BJ (cell line): ENCODE data around the gene GTF2H1. TPM values are rescaled to one million over a fixed set of nuclear protein-coding genes. Genes with fewer than 3 reads are reported as not detected.

Source experiments
- CTCF ChIA-PET: fragments of 350-600 bp; formaldehyde crosslinking; extraction: SDS; loops from one replicate; lab custom pipeline; 2021; ENCODE audit warnings: antibody characterized with exemption, inconsistent platforms; lab: Yijun Ruan, JAX
- POLR2A ChIA-PET: fragments of 300-600 bp; sonication (Branson Sonifier 250); formaldehyde crosslinking; extraction: SDS; loops from one replicate; lab custom pipeline; 2021; ENCODE audit warnings: antibody characterized with exemption; lab: Charles Lee
- DNase-seq: peaks from one replicate; pipeline ENCODE4 v3.0.0-alpha.2; 2011; ENCODE audit warnings: low read depth
- H3K27me3 ChIP-seq: 2 replicates; pipeline ENCODE4 v1.6.0; 2011; ENCODE audit warnings: low read length; ENCODE audit not compliant: control insufficient read depth, insufficient read depth
- H3K36me3 ChIP-seq: 2 replicates; pipeline ENCODE4 v1.5.1; 2011; ENCODE audit warnings: low read length; ENCODE audit not compliant: control insufficient read depth, insufficient read depth
- H3K4me3 ChIP-seq: 2 replicates; pipeline ENCODE4 v1.5.1; 2011; ENCODE audit warnings: low read depth, mild to moderate bottlenecking, control low read depth, low read length
- polyA plus RNA-seq: library from polyadenylated mRNA; depleted of rRNA; stranded (reverse); fragments of >200 nt; gene quantifications from 2 replicates; pipeline ENCODE4 v1.2.3, GENCODE V29; 2011
- TF ChIP-seq, protein P1 (sequence below): IDR thresholded peaks from 2 replicates; pipeline ENCODE4 v1.5.1; 2011; ENCODE audit warnings: low read depth, mild to moderate bottlenecking, control low read depth, inconsistent platforms, low read length, moderate library complexity; ENCODE audit not compliant: insufficient read depth

Gene GTF2H1
- polyA plus RNA-seq, 1 experiment, result 24.9 TPM

DNA sequence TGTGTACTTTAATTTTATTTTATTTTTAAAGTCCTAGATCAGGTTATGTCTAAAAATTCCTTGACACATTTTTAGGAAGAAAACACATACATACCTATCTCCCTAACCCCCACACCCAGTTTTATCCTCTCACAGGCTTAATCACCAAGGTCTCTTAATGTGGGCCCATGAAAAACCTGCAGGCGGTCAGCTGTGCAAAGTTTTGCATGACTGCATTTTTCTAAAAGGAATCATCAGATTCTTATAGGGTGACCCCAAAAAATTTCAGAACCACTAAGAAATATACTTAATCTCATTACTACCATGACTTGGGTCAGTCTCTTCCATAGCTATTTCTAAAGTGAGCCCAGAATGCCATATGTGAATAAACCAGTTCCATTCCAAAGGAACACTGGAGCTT is 36.5 kb upstream of the GTF2H1 start:
- Histone ChIP-seq H3K4me3 (no peak overlapping the region), H3K36me3 (peaks cover 6% of the 10 kb centered on the region), H3K27me3 (no peaks in the 10 kb centered on the region)
- DNase-seq, result no peak
- ChIA-PET POLR2A (interaction anchor here (0.7 kb wide), 1 partner anchor 27 kb away, joined by 3 read pairs; no protein-coding TSS in a partner anchor), CTCF (interaction anchor here (1.2 to 1.5 kb wide), 2 partner anchors 9 to 11 kb away, joined by 3 read pairs; no protein-coding TSS in a partner anchor)
- TF ChIP-seq, protein P1, sequence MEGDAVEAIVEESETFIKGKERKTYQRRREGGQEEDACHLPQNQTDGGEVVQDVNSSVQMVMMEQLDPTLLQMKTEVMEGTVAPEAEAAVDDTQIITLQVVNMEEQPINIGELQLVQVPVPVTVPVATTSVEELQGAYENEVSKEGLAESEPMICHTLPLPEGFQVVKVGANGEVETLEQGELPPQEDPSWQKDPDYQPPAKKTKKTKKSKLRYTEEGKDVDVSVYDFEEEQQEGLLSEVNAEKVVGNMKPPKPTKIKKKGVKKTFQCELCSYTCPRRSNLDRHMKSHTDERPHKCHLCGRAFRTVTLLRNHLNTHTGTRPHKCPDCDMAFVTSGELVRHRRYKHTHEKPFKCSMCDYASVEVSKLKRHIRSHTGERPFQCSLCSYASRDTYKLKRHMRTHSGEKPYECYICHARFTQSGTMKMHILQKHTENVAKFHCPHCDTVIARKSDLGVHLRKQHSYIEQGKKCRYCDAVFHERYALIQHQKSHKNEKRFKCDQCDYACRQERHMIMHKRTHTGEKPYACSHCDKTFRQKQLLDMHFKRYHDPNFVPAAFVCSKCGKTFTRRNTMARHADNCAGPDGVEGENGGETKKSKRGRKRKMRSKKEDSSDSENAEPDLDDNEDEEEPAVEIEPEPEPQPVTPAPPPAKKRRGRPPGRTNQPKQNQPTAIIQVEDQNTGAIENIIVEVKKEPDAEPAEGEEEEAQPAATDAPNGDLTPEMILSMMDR, result no peak

DNA sequence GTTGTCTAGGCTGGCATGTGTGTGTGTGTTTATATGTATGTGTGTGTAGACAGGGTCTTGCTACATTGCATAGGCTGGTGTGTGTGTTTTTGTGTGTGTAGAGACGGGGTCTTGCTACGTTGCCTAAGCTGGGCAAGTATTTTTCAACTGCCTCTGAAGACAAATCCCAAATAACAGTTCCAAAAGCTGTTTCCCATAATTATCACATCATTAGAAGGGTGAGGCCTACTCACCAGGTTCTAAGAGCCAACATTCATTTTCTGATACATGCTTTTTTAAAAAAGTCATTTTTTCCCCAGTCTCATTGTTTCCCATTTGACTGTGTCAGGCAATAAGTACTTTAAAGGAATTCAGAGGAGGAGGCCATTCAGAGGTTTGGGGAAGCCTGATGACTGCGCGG is 33.5 kb upstream of the GTF2H1 start:
- CTCF ChIA-PET, result interaction anchor here (1.3 kb wide), 1 partner anchor 13 kb away, joined by 5 read pairs; no protein-coding TSS in a partner anchor

DNA sequence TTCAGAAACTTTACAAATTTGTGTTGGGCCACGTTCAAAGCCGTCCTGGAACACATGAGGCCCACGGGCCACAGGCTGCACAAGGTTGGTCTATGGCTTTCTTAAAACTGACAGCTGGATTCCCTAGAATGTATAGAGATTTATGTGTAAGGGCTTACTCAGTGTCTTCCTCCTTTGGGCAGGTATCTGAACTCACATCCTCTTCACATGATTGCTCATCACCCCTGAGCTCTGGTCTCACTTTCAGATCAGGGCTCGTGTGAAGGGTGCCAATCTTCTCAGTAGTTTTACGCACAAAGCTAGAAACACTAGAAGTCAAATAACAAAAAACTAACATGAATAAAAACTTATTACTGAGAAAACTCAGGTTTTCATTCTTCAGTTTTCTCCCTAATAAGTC is 27.5 kb upstream of the GTF2H1 start:
- POLR2A ChIA-PET, result no interaction called here
- no peak overlapping the region for H3K4me3 ChIP-seq
- CTCF ChIA-PET, result interaction anchor here (1.2 kb wide), 2 partner anchors 16 to 50 kb away, joined by 3 to 4 read pairs; no protein-coding TSS in a partner anchor
- H3K27me3 ChIP-seq, result no peaks in the 10 kb centered on the region
- peaks cover 10% of the 10 kb centered on the region for H3K36me3 ChIP-seq
- no peak for DNase-seq
- TF ChIP-seq, protein P1, result no peak

More for the DNA sequence above, 33.5 kb upstream of the GTF2H1 start:
- POLR2A ChIA-PET, result no interaction called here
- no peaks in the 10 kb centered on the region for H3K27me3 ChIP-seq
- H3K36me3 ChIP-seq, result peaks cover 7% of the 10 kb centered on the region
- TF ChIP-seq, protein P1, result no peak
- no peak overlapping the region for H3K4me3 ChIP-seq
- DNase-seq, result no peak

DNA sequence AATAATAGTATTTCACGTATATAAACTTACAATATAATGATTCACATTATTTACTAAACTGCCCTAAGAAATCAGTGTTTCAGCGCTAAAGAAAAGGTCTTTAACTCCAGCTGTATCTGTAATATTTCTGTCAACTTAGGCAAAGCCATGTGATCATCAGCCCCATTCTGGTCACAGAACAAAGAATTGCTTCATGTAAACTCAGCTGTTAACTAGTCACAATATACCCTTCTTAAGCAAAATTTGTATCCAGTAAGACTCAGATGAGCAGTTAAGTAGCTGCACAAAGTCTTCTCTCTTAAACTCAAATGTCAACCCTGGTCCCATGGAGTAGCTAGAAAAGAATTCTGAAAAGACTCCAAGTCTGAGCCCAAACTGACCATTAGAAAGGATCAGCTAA is 27.1 kb upstream of the GTF2H1 start:
- CTCF ChIA-PET, result interaction anchor here (1.2 kb wide), 2 partner anchors 16 to 51 kb away, joined by 3 to 4 read pairs; no protein-coding TSS in a partner anchor

DNA sequence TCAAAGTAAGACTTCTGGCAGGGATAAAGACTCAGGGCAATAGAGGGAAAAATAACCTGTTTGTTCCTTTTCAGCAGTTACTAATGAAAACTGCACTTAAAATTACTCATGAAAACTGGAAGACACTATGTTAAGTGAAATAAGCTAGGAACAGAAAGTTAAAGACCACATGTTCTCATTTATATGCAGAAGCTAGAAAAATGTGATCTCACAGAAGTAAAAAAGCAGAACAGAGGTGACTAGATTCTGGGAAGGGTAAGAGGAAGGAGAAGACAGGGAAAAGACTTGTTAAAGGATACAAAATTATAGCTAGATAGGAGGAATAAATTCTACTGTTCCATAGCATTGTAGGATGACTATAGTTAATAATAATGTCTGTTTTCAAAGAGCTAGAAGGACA is 22.6 kb upstream of the GTF2H1 start:
- TF ChIP-seq, protein P1, result no peak
- ChIA-PET POLR2A (no interaction called here), CTCF (no interaction called here)
- Histone ChIP-seq H3K4me3 (no peak overlapping the region), H3K36me3 (peaks cover 5% of the 10 kb centered on the region), H3K27me3 (no peaks in the 10 kb centered on the region)
- no peak for DNase-seq

More for the DNA sequence above, 27.1 kb upstream of the GTF2H1 start:
- Histone ChIP-seq H3K36me3 (peaks cover 10% of the 10 kb centered on the region), H3K4me3 (no peak overlapping the region), H3K27me3 (no peaks in the 10 kb centered on the region)
- DNase-seq, result no peak
- TF ChIP-seq, protein P1, result no peak
- POLR2A ChIA-PET, result no interaction called here
